DMS53 (cell line): ENCODE results near the gene BICRA.
"Not testable (repeated sequence)": the region's sequence is repeated elsewhere in the genome, so short reads cannot be mapped to it uniquely, and the experiment has no call there.

Experiments
- DNase-seq: peaks from one replicate; lab custom pipeline; 2025; lab: John Stamatoyannopoulos, UW

The BICRA gene

DNA sequence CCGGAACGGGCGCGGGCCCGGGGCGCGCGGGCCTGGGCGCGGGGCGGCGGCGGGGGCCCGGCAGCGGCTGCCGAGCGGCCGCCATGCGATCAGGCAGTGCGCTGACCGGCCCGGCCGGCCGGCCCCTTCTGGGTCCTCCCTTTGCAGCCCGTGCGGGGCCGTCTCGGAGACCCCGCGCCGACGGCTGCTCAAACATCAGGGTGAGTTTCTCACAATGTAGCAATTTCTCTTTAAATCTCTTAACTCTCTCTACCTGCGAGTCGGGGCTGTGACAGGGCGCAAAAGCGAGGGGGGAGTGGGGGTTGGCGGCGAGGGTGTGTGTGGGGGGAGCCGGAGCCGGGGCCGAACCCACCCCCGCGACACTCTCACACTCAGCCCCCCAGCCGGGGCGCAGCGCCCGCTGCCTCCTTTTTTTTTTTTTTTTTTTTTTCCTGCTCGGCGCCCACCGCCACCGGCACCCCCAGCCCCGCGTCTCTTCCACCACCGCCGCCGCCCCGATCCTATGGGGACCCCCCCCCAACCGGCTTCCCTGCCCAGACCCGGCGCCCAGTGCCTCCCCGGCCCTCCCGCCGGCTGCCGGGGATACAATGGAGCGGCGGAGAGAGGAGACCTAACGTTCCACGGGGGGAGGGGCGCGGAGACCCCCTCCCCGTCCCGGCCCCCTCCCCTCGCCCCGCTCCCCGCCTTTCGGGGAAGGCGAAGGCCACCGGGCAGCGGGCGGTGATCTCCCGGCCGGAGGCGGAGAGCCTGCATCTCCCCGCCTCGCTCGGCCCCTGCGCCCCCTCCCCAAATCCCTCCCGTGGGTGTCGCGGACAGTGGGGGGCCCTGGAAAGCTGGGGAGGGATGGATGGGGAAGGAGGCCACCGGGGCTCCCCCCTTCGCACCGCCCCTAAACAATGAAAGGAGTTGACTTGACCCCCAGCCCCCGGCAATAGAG lies at the start of gene BICRA:
Gene BICRA (plus strand): TSS at position 166 of the 937 bp plus-strand sequence. CDS start 64,441 bp downstream, outside the sequence.
- DNase-seq: peak; percentile 95

DNA sequence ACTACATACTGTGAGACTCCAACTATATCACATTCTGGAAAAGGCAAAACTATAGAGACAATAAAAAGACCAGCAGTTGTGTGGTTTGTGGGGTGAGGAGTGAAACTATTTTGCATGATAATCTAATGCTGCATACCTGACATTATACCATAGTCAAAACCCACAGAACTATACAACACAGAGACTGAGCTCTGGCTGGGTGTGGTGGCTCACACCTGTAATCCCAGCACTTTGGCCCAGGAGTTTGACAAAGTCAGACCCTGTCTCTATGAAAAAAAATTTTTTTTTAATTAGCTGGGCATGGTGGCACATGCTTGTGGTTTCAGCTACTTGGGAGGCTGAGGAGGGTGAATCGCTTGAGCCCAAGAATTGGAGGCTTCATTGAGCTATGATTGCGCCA lies 47.9 kb upstream of the BICRA start:
- DNase-seq: no peak

DNA sequence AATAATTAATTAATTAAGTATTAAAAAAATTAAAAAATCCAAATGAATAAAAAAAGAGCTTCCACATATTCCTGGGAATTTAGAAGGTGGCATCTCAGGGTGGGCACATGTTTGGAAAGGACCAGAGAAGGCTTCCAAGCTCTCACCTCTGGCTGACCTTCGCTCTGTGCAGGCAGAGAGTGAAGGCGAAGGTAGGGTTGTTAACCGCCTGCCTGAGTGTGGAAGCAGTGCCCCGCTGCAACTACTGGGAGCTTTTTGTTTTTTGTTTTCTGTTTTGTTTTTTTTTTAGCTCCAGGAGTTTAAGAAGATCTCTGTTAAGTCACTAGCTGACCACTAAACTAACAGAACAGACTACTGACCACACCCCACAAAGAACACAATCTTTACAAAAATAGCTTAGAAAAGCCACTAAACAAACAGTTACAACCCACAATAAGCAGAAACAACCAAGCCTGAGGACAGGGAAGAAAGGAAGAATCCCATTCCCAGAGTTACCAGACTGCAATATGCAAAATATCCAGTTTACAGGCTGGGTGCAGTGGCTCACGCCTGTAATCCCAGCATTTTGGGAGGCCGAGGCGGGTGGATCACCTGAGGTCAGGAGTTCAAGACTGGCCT lies 47.4 kb upstream of the BICRA start:
- no peak for DNase-seq

DNA sequence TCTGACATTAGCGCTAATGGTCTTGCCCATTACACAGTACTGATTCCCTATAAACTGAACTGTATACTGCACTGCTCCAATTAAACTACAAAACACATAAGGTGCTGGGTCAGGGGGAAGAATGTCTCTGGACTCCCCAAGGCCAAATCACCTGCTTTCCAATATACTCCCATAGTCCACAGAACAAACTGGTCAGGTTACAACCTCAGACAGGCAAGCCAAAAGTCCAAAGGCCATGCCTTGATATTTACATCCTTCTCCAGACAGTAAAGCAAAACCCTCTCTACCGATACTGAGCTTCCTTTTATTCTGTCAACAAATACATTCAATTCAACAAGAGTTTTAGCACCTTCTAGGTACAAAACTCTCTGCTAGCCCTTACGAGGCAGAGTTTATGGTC lies 44.9 kb upstream of the BICRA start:
- DNase-seq: peak; percentile 44

DNA sequence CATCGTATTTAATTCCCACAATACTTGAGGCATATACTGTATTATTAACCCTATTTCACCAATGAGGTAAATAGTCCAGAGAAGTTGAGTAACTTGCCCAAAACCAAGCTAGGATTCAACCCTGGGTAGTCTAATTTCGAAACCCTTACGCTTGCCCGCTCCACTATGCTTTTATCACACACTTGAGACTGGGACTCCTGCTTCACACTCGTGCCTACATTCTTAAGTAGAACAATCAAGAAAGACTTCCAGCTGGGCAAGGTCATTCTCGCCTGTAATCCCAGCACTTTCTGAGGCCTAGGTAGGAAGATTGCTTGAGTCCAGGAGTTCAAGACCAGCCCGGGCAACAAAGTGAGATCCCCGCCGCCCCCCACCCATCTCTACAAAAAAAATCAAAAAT lies 39.6 kb upstream of the BICRA start:
- DNase-seq: no peak

DNA sequence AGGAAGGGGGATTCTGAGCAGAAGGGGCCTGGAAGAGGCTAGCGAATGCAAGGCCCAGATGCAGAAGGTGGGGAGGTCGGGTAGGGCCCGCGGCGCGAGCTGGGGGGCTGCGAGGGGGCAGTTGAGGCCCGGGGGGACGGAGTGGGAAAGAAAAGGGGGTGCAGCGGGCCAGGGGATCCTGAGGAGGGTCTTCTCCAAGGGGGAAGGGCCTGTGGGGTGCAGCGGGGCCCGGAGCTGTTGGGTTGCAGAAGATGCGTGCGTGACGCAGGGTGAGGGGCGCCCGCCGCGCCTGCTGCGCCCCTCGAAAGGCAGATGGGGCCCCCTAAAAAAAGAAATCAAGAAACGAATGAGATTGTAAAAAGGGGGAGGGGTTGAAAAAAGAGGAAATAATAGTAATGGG lies 36.3 kb upstream of the BICRA start:
- DNase-seq: no peak

DNA sequence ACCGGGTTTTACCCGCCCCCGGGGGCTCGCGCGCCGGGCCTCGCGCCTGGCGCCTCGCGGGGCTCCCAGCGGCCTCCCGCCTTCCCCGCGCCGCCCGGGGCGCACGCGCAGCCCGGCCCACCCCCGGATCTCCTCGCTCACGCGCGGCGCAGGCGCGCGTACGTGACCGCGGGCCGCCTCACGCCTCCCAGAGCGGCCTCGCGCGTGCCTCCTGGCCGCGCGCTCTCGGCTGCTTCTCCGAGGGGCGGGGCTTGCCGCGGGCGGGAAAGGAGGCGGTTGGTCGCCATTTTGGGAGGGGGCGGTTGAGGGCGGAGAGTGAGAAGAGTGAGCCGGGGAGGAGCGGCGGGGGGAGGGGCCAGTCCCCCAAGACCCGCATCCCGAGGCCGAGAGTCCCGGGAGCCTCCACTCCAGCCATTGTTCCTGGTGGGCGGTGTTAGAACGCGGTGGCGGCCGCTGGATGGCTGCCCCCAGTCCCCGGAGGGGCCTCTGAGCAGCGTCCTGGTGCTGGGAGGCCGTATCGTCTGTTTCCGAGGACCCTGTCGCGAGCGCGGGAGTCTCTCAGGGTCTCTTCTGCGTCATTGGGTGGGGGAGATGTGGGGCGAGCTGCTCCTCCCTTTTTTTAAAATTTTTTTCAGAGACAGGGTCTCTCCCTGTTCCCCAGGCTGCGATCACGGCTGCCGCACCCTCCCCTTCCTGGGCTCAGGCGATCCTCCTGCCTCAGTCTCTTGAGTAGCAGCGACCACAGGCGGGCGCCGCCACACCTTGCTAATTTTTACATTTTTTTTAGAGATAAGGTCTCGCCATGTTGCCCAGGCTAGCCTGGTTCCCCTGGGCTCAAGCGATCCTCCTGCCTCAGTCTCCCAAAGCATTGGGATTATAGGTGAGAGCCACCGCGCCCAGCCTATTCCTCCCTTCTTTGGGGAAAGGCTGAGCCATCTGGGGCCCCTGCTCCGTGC lies 35.6 kb upstream of the BICRA start, which contains the start of gene ZNF541:
Gene ZNF541 (minus strand): TSS at position 78 of the 956 bp plus-strand sequence. CDS start 17,292 bp downstream, outside the sequence.
- DNase-seq: peak; percentile 64

DNA sequence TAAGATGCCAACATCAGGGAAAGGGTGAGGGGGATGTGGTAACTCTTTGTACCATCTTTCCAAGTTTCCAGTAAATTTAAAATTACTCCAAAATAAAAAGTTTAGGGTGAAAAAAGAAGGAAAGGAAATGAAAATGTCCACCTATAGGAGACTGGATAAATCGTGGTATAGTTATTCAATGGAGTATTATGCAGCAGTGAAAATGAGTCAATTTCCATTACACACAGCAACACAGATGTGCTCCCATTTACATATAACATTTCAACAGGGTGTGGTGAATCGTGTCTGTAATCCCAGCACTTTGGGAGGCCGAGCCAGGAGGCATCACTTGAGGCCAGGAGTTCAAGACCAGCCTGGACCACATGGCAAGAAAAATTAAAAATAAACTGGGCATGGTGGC lies 28.5 kb upstream of the BICRA start:
- no peak for DNase-seq

DNA sequence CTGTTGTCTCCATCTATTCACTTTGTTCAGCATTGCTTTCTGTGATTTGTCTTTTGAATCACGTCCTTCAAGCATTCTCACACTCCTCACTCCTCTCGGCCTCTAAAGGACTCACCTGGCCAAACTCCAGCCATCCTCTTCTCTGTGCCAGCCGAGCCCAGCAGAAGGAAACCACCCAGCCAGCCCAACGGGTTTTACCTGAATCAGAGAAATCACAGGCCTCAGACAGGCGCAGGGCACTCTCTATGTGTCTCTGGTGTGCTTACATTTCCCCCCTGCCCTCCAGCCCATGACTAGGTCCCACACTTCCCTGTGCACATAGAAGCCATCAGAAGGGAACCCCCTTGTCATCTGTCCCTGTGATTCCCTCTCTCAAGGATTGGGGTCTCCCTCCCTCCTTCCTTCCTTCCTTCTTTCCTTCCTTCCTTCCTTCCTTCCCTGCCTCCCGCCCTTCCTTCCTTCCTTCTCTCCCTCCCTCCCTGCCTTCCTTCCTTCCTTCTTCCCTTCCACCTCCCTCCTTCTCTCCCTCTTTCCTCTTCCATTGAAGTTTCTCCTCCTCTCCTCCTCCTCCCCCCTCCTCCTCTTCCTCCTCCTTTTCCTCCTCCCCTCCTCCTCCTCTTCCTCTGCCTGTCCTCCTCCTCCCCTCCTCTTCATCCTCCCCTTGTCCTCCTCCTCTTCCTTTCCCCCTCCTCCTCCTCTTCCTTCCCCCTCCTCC lies 27.2 kb upstream of the BICRA start:
- peak; percentile 72 for DNase-seq

DNA sequence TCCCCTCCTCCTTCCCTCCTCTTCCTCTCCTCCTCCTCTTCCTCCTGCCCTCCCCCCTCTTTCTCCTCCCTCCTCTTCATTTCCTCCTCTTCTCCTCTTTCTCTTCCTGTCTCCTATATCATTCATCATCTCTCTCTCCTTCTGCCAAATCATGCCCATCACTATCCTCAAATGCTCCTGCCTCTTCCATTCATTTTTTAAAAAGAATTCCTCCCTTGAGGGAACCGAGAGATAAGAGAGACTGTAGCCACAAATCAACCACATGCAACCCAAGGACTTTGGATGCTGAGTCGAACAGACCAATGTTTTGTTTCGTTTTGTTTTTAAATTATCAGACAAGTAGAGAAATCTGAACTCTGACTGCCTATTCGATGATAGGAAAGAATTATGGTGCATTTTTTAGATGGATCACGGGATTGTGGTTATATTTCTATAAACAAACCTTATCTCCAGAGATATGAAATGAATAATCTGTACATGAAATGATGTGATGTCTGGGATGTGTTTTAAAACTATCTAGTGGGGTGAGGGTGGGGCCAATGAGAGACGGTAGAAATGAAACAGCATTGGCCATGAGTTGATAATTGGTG lies 26.5 kb upstream of the BICRA start:
- DNase-seq: no peak

DNA sequence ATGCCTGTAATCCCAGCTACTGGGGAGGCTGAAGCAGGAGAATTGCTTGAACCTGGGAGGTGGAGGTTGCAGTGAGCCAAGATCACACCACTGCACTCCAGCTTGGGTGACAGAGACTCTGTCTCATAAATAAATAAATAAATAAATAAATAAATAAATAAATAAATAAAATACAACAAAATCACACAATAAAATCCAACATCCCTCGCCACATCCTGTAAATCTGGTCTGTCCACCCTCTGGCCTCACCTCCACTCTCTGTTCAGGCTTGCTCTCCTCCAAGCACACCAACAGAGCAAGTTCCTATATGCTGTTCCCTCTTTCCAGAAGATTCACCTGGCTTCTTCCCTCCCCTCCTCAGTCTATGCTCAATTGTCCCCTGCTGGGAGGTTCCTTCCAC lies 25.8 kb upstream of the BICRA start:
- not testable (repeated sequence) for DNase-seq

DNA sequence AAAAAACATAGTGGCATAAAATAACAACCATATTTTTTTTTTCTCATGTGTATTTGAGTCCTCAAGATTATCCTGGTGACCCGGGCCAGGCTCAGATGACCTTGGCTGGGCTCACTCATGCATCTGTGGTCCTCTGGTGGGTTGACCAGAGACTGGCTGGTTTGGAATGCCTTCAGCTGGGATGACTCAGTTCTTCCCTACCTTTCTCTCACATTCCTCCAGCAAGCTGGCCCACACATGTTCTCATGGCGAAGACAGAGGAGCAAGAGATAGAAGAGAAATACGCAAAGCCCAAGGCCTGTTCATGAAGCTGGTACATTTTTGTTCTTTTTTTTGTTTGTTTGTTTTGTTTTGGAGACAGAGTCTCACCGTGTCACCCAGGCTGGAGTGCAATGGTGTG lies 21.6 kb upstream of the BICRA start:
- no peak for DNase-seq

DNA sequence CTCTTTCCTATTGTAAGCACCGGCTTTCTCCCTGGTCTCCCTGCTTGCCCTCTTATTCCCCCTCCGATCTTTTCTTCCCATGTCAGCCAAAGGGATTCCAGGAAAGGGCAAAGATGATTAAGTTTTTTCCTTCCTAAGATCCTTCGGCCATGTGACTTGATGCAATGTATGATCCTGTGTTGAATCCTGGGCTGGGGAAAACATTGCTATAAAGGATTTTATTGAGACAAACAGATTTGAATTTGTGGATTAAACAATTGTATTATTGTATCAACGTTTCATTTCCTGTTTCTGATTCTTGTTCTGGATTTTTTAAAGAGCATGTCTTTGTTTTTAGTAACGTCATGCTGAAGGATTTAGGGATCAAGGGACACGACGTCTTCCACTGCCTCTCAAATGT lies 19.1 kb upstream of the BICRA start:
- DNase-seq: no peak

DNA sequence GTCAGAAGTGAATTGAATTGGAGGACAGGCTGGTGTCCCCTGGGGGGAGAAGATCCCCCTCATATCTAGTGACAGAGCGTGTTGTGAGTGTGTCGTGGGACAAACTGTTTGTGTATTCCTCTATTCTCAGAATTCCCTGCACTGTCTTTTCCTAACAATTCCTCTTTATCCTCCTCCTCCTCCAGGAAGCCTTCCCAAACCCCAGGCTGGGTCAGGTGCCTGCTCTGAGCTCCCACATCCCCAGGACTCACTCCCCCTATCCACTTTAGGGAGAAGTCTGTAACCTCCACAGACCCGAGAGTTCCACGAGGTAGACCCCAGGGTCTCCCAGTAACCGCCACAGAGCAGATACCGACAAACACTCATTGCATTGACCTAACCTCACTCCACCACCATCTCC lies 15.1 kb upstream of the BICRA start:
- DNase-seq: no peak

DNA sequence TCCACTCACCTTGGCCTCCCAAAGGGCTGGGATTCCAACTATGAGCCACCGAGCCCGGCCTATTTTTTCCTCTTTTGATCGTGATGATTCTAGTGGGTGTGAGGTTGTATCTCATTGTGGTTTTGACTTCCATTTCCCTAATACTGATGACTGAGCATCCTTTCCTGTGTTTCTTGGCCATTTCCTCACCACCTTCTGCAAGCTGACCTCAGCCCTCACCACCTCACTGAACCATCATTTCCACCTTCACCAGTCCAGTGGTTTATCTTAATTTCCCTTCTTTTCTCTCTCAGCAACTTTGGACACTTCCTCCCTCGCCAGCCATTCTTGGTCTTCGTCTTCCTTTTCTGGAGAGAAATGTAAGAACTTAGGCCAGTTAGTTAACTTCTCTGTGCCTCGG lies 13.0 kb upstream of the BICRA start:
- no peak for DNase-seq

DNA sequence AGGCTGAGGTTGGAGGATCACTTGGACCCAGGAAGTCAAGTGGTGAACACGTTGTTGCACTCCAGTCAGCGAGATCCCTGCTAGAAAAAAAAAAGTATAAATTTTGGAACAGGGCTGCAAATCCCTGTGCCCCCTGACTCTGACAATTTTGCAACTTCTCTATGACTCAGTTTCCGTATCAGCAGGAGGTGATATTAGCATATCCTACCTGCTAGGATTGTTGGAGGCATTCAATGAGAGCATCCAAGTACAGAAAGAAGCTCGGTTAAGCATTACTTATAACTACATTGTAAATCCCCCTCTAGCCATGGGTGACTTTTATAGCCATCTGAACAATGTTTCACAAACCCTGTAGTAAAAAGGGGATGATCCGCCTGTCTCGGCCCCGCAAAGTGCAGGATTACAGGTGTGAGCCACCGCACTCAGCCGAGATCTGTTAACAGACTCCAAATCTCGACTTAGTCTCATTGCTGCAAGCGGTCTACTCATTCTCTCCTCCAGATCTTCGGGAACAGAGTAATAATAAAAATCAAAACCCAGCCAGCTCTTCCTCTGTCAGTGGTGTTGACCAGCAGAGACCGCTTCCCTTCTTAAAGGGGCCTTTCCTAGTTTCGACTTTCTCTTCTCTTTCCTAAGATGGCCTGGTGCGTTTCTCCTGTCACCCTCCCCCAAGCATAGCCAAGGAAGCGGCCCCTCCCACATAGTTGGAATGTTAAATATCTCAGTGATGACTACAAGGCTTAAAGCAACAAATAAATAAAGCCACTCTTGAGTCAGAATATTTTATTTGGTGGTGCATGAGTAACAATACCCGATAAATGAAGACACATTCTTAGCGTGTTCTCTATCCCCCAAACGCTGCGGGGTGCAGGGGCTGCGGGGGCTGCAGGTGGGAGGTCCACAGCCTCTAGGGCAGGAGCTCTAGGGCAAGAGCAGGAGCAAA lies 10.3 kb upstream of the BICRA start:
- no peak for DNase-seq

DNA sequence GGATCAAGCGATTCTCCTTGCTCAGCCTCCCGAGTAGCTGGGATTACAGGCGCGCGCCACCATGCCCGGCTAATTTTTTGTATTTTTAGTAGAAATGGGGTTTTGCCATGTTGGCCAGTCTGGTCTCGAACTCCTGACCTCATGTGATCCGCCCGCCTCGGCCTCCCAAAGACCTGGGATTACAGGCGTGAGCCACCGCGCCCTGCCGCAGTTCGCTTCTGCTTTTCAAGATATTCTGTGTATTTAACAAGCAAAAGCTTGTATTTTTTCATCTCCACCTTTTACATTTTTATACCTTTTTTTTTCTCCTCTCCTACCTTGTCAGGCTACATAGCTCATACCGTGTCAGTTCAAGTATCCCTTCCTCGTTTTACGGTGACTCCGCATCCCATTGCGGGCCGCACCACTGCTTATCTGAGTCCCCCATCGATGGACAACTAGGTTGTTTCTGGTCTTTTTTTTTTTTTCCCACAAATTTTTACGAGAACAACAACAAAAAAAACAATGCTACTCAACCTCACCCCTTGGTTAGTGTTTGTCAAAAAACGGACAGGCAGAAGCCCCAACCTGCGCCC lies 9.2 kb upstream of the BICRA start:
- peak; percentile 78 for DNase-seq

DNA sequence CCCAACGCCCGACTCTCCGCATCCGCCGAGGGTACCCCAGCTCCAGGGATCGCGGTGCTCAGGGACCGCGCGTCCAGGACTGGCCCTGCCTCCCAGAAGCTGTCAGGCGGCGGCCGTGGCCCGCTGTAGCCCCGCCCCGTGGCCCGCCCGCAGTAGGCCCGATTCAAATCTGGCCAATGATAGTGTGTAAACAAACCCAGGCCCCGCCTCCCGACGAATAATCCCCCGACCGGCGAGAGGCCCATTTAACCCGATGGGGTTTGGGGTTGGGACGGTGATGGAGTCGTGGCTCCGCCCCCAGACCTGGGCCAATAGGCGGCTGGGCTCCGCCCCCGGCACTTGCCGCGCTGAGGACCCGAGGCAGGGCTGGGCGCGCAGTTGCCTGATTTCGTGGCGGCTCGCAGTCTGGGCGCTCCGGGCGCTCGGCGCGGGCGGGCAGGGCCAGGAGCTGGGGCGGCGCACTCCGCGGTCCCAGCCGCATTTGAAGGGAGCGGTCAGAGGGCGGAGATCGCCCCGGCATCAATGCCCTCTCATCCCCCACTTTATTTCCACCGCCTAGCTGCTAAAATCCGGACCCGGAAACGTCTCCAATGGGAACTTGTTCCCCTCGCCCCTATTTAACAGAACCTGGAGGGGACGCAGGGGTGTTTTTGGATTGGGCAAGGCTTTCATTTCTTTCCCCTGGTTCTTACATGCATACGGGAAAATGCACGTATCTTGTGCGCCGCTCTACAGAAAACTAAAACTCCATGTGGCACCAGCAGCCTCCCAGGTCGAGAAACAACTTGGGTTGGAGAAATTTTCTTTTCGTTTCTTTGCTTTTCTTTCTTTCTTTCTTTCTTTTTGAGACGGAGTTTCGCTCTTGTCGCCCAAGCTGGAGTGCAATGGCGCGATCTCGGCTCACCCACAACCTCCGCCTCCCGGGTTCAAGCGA lies 8.4 kb upstream of the BICRA start:
- peak; percentile 100 for DNase-seq
